Measurements from ENCODE around the gene HECW1. TPM values are rescaled to one million over a fixed set of nuclear protein-coding genes. Genes with fewer than 3 reads are reported as not detected.

The HECW1 gene
- total and polyA plus RNA-seq, 4 donors, result 0.05 TPM; not detected in 3

DNA sequence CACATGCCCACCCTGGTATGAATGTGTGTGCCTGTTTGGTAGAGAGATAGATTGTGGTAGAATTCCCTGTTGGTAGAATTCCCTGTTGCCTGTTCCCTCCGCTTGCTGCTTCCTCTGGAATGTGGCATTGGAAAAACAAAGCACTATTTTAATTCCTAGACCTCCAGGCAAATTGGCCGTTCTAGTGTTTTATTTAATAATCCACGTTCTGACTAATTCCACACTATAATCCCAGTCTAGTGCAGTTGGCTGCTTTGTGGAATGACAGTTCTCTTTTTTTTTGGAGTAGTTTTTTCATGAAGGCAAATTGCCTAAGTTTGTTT lies 2.0 kb downstream of the HECW1 start:
- H3K9ac ChIP-seq (ENCODE audit: low read depth in 1 of 2, low read length in 2 of 2), result no peak overlapping the region
- TF ChIP-seq JUND (IDR thresholded peaks at IDR 0.05) (no peak), RAD21 (IDR thresholded peaks at IDR 0.05) (no peak), ZBTB33 (IDR thresholded peaks at IDR 0.05) (no peak), HNF4A (conservative IDR thresholded peaks at IDR 0.05) (no peak), YY1 (IDR thresholded peaks at IDR 0.05) (no peak), HNF4G (IDR thresholded peaks at IDR 0.05) (no peak), SP1 (IDR thresholded peaks at IDR 0.05) (no peak), FOXA1 (IDR thresholded peaks at IDR 0.05) (no peak), NR2F2 (IDR thresholded peaks at IDR 0.05) (no peak), RXRA (IDR thresholded peaks at IDR 0.05) (no peak), ATF3 (IDR thresholded peaks at IDR 0.05) (no peak), FOXA2 (IDR thresholded peaks at IDR 0.05) (no peak), GABPA (IDR thresholded peaks at IDR 0.05 in 1 of 2, conservative IDR thresholded peaks at IDR 0.05 in 1 of 2) (no peak)
- no peak overlapping the region for H3K4me3 ChIP-seq (ENCODE audit: low read depth in 1 of 3, low read length in 3 of 3)
- H3K27ac ChIP-seq (ENCODE audit: low read depth in 1 of 2, low read length in 2 of 2), result no peak overlapping the region
- no peaks in the 10 kb centered on the region for H3K9me3 ChIP-seq (ENCODE audit: control insufficient read depth in 4 of 4, low read length in 3 of 4)
- peaks cover 0 to 17% (median 3%) of the 10 kb centered on the region in 4 donors for H3K4me1 ChIP-seq (ENCODE audit: control insufficient read depth in 4 of 4, insufficient read depth in 4 of 4, low read length in 3 of 4)
- H3K27me3 ChIP-seq (ENCODE audit: control insufficient read depth in 4 of 4, insufficient read depth in 4 of 4, low read length in 3 of 4), result peaks cover 0 to 24% (median 10%) of the 10 kb centered on the region in 4 donors
- H3K36me3 ChIP-seq (ENCODE audit: control insufficient read depth in 4 of 4, insufficient read depth in 3 of 4, low read depth in 1 of 4, low read length in 3 of 4), result no peaks in the 10 kb centered on the region
- WGBS, result 31% methylated on average over 3 of the region's 3 CpGs
- no peak for DNase-seq (ENCODE audit: low spot score)

DNA sequence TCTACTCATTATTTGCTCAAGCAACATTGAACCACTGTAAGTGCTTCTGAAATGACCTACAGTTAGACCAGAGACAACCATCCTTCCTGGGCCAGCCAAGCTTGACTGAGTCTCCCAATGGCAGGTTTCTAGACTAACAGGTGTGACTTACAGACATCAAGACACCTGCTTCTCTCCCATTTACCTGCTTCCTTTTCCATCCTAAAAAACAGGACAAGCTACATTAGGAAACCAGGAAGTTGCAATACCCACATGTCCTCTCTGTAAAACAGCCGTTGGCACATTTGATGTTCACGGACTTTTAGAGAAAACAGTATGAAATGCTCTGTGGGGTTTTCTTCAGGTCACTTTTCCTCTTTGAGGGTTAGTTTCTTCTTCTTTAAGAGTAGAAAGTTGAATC lies 4.0 kb downstream of the HECW1 start:
- no peak overlapping the region for H3K4me3 ChIP-seq (ENCODE audit: low read depth in 1 of 3, low read length in 3 of 3)
- 87% methylated on average over 2 of the region's 2 CpGs for WGBS
- no peak for DNase-seq (ENCODE audit: low spot score)
- no peak overlapping the region for H3K27ac ChIP-seq (ENCODE audit: low read depth in 1 of 2, low read length in 2 of 2)
- TF ChIP-seq REST (IDR thresholded peaks at IDR 0.05) (no peak), RAD21 (IDR thresholded peaks at IDR 0.05) (no peak), RXRA (IDR thresholded peaks at IDR 0.05) (no peak), ZBTB33 (IDR thresholded peaks at IDR 0.05) (no peak), HNF4G (IDR thresholded peaks at IDR 0.05) (no peak), ATF3 (IDR thresholded peaks at IDR 0.05) (no peak), NR2F2 (IDR thresholded peaks at IDR 0.05) (no peak), JUND (IDR thresholded peaks at IDR 0.05) (no peak), TAF1 (conservative IDR thresholded peaks at IDR 0.05) (no peak), EGR1 (IDR thresholded peaks at IDR 0.05; ENCODE audit: low read depth in 2 of 2) (no peak)
- TF ChIP-seq, protein P1, sequence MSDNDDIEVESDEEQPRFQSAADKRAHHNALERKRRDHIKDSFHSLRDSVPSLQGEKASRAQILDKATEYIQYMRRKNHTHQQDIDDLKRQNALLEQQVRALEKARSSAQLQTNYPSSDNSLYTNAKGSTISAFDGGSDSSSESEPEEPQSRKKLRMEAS (IDR thresholded peaks at IDR 0.05), result no peak
- H3K27me3 ChIP-seq (ENCODE audit: control insufficient read depth in 4 of 4, insufficient read depth in 4 of 4, low read length in 3 of 4), result peaks cover 0 to 22% (median 17%) of the 10 kb centered on the region in 4 donors
- no peaks in the 10 kb centered on the region for H3K9me3 ChIP-seq (ENCODE audit: control insufficient read depth in 4 of 4, low read length in 3 of 4)
- no peak overlapping the region for H3K9ac ChIP-seq (ENCODE audit: low read depth in 1 of 2, low read length in 2 of 2)
- no peaks in the 10 kb centered on the region for H3K36me3 ChIP-seq (ENCODE audit: control insufficient read depth in 4 of 4, insufficient read depth in 3 of 4, low read depth in 1 of 4, low read length in 3 of 4)
- peaks cover 0 to 17% (median 3%) of the 10 kb centered on the region in 4 donors for H3K4me1 ChIP-seq (ENCODE audit: control insufficient read depth in 4 of 4, insufficient read depth in 4 of 4, low read length in 3 of 4)
